HG03139 (cell line): ENCODE results near the gene DENND4C.
A peak's percentile ranks its signal among the peaks of the same experiment; 100 is the strongest.
"Not testable (repeated sequence)": the region's sequence is repeated elsewhere in the genome, so short reads cannot be mapped to it uniquely, and the experiment has no call there.

Source experiments
- ATAC-seq: cut with Tn5 transposase; IDR thresholded peaks from one replicate; pipeline ENCODE4 v1.9.1; 2021; ENCODE audit not compliant: unreplicated experiment

DENND4C gene

DNA sequence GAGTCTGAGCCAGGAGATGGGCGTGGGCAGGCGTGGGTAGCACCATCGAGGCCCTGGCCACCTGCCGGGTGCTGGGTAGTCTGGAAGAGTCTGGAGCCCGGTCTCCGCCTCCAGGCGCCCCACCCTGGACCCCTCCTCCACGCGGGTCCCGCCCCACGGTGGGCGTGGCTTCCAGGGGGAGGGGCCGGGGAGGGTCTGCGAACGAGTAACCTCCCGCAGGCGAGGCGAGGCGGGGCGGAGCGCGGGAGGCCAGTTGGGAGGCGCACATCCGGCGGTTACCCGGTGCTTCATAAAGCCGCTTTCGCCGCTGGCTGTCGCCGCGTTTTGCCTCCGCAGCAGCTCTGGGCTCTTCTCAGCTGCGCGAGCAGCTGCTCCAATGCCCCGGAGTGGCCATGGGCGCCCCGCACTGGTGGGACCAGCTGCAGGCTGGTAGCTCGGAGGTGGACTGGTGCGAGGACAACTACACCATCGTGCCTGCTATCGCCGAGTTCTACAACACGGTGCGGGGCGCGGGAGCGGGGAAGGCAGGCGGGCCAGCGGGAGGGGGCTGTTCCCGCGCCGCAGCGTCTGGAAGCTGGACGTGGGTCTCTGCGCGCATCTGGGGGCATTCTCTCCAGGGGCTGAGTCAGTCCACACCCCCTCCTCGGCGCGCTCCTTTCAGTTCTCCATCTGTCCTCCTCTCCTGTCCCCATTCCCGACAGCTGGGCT lies 178.4 kb downstream of the DENND4C start, which contains the start of gene ACER2:
ACER2 (plus strand) TSS at position 317 of the 708 bp plus-strand sequence; CDS start at position 393, 76 bp downstream.
- peak; percentile 94 for ATAC-seq

- ATAC-seq = no peak
These were observed 179.1 kb downstream of the DENND4C start for GRCh38 chr9:19409401-19410194.

DNA sequence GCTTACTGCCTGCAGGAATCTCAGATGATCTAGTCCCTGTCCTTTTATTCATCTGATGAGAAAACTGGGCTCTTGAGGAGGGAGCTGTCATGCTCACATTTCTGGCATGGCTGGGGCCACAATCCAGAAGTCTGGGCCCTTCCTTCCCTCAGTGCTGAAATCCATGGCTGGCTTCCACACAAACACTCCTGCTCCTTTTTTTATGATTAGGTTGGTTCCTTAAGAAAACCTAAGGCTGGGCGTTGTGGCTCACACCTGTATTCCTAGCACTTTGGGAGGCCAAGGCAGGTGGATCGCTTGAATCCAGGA lies 179.7 kb downstream of the DENND4C start:
- no peak for ATAC-seq

DNA sequence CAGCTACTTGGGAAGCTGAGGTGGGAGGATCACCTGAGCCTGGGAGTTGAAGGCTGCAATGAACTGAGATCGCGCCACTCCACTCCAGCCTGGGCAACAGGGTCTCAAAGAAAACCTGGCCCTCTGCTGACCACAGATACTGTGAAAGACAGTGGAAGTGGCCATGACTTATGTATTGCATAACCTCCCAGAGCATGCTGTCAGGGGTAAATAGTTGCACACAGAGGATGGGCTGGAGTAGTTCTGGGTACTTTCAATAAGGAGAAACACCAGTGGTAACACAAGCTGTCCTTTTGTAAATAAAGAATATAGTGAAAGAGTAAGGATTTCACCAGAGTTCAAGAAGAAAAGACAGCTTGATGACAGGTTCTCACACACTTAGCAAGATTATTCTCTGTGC lies 180.1 kb downstream of the DENND4C start:
- no peak for ATAC-seq

GRCh38 chr9:19411316-19411715 lies 180.8 kb downstream of the DENND4C start:
- ATAC-seq = no peak

- ATAC-seq = not testable (repeated sequence)
These were observed 183.0 kb downstream of the DENND4C start for GRCh38 chr9:19413456-19413855.

GRCh38 chr9:19416143-19416542 lies 185.7 kb downstream of the DENND4C start:
- ATAC-seq = no peak

- no peak for ATAC-seq
These were observed 190.4 kb downstream of the DENND4C start for GRCh38 chr9:19420877-19421276.
